GM12878 (cell line): ENCODE data around the gene WDR93. TPM values are rescaled to one million over a fixed set of nuclear protein-coding genes. Genes with fewer than 3 reads are reported as not detected.

ENCODE experiments used
- ATAC-seq: fragments of 200-7000 bp; cut with Tn5 transposase; 3 replicates; pipeline ENCODE4 v1.9.1; 2020; ENCODE audit warnings: mild to moderate bottlenecking, moderate library complexity
- BruUV-seq: library from RNA; stranded (reverse); fragments of 400-500 nt; replicated peaks from 2 replicates; lab custom pipeline; 2021; lab: Mats Ljungman, UMichigan
- CTCF ChIA-PET: fragments of 300-600 bp; sonication (Branson Sonifier 250); formaldehyde crosslinking; extraction: SDS; loops from one replicate; lab custom pipeline; 2021; ENCODE audit warnings: inconsistent platforms; lab: Yijun Ruan, JAX
- POLR2A ChIA-PET: fragments of 350-600 bp; formaldehyde crosslinking; extraction: SDS; loops from one replicate; lab custom pipeline; 2021; ENCODE audit warnings: inconsistent platforms; lab: Charles Lee
- RAD21 ChIA-PET: fragments of 300-600 bp; sonication (Branson Sonifier 250); formaldehyde crosslinking; loops from one replicate; lab custom pipeline; 2023; ENCODE audit warnings: antibody characterized with exemption; ENCODE audit not compliant: unreplicated experiment; lab: Charles Lee
- SMC1A ChIA-PET: fragments of 300-600 bp; sonication (Branson Sonifier 250); formaldehyde crosslinking; loops from one replicate; lab custom pipeline; 2023; ENCODE audit not compliant: unreplicated experiment, uncharacterized antibody; lab: Charles Lee
- DNase-seq: peaks from one replicate; pipeline ENCODE4 v3.0.0-alpha.2; 2011; ENCODE audit warnings: low read depth, low spot score
- FAIRE-seq: peaks from 3 replicates; lab custom pipeline; 2011; peaks lifted over from hg19 to GRCh38; lab: Jason Lieb, UNC
- H2AFZ ChIP-seq: 2 replicates; pipeline ENCODE4 v1.6.0; 2011; ENCODE audit warnings: low read depth, low read length, control low read depth; ENCODE audit not compliant: control insufficient read depth
- H3K27ac ChIP-seq: 2 replicates; pipeline ENCODE4 v1.5.1; 2011; ENCODE audit warnings: control low read depth; ENCODE audit not compliant: control insufficient read depth, insufficient read depth
- H3K27me3 ChIP-seq, 2 experiments: replicated peaks in 1 of 2; 2 replicates each; pipeline versions ENCODE4 v1.6.0 to v1.6.1; 2011; ENCODE audit warnings: low read length in 1 of 2; ENCODE audit not compliant: control insufficient read depth in 2 of 2, insufficient read depth in 2 of 2
- H3K36me3 ChIP-seq, 2 experiments: 2 replicates each; pipeline ENCODE4 v1.5.1; 2011; ENCODE audit warnings: low read length in 1 of 2; ENCODE audit not compliant: control insufficient read depth in 2 of 2, insufficient read depth in 2 of 2
- H3K4me1 ChIP-seq: 2 replicates; pipeline ENCODE4 v1.6.1; 2011; ENCODE audit warnings: mild to moderate bottlenecking, low read length, moderate library complexity, mixed read lengths; ENCODE audit not compliant: control insufficient read depth, insufficient read depth
- H3K4me2 ChIP-seq: 2 replicates; pipeline ENCODE4 v1.6.0; 2011; ENCODE audit warnings: control low read depth; ENCODE audit not compliant: control insufficient read depth, insufficient read depth
- H3K4me3 ChIP-seq: fragments of 200-600 bp; sonication (generic); 2 replicates; pipeline ENCODE4 v1.5.1; 2016
- H3K79me2 ChIP-seq: 2 replicates; pipeline ENCODE4 v1.6.0; 2011; ENCODE audit warnings: low read length; ENCODE audit not compliant: control insufficient read depth, insufficient read depth
- H3K9ac ChIP-seq: 2 replicates; pipeline ENCODE4 v1.8.0; 2011; ENCODE audit warnings: low read length, control low read depth, mixed read lengths; ENCODE audit not compliant: control insufficient read depth, insufficient read depth
- H3K9me3 ChIP-seq: replicated peaks from 3 replicates; pipeline ENCODE4 v1.5.1; 2011; ENCODE audit warnings: mild to moderate bottlenecking, low read length; ENCODE audit not compliant: control insufficient read depth, insufficient read depth
- H4K20me1 ChIP-seq: 2 replicates; pipeline ENCODE4 v1.6.0; 2011; ENCODE audit not compliant: control insufficient read depth, insufficient read depth
- BHLHE40 ChIP-seq, 2 experiments: fragments of 450-650 bp in 1 of 2; IDR thresholded peaks; 2 replicates each; pipeline ENCODE4 v1.6.1; 2011 to 2017; ENCODE audit warnings: low read depth in 2 of 2, borderline replicate concordance in 1 of 2, improper control_type of control experiment in 1 of 2, low read length in 1 of 2, mild to moderate bottlenecking in 1 of 2
- CEBPB ChIP-seq, 2 experiments: fragments of 150-350 bp in 1 of 2; IDR thresholded peaks; 2 replicates each; pipeline ENCODE4 v1.6.1; 2012 to 2014; ENCODE audit warnings: low read depth in 2 of 2, low read length in 2 of 2, borderline replicate concordance in 1 of 2, inconsistent platforms in 1 of 2
- CREM ChIP-seq: IDR thresholded peaks from 2 replicates; pipeline ENCODE4 v1.6.1; 2014; ENCODE audit warnings: antibody characterized with exemption, low read depth
- ESRRA ChIP-seq: IDR thresholded peaks from 2 replicates; pipeline ENCODE4 v1.6.1; 2012; ENCODE audit warnings: mild to moderate bottlenecking, low read length, improper control_type of control experiment
- KDM1A ChIP-seq: fragments of 200-600 bp; sonication (generic); IDR thresholded peaks from 2 replicates; pipeline ENCODE4 v1.6.1; 2016; ENCODE audit warnings: borderline replicate concordance
- NBN ChIP-seq: fragments of 450-650 bp; IDR thresholded peaks from 2 replicates; pipeline ENCODE4 v1.6.1; 2016
- POLR2AphosphoS5 ChIP-seq: IDR thresholded peaks from 2 replicates; pipeline ENCODE4 v1.6.1; 2011; ENCODE audit warnings: mild to moderate bottlenecking, low read length, inconsistent platforms
- RAD21 ChIP-seq: IDR thresholded peaks from 2 replicates; pipeline ENCODE4 v1.6.1; 2011; ENCODE audit warnings: mild to moderate bottlenecking, low read depth, low read length, moderate library complexity; ENCODE audit not compliant: insufficient read depth
- RB1 ChIP-seq: fragments of 450-650 bp; formaldehyde crosslinking; IDR thresholded peaks from 2 replicates; pipeline ENCODE4 v1.6.1; 2017; ENCODE audit warnings: mild to moderate bottlenecking, borderline replicate concordance
- RFX5 ChIP-seq: IDR thresholded peaks from 2 replicates; pipeline ENCODE4 v1.6.1; 2011; ENCODE audit warnings: low read depth, low read length, improper control_type of control experiment
- SP1 ChIP-seq: IDR thresholded peaks from one replicate; pipeline ENCODE4 v1.6.1; 2011; ENCODE audit warnings: low read depth, low read length
- TBL1XR1 ChIP-seq: IDR thresholded peaks from 2 replicates; pipeline ENCODE4 v1.6.1; 2012; ENCODE audit warnings: low read depth, low read length, improper control_type of control experiment
- TCF3 ChIP-seq: IDR thresholded peaks from 2 replicates; pipeline ENCODE4 v1.6.1; 2012; ENCODE audit warnings: low read depth, mild to moderate bottlenecking, low read length, borderline replicate concordance; ENCODE audit not compliant: insufficient read depth
- YY1 ChIP-seq: IDR thresholded peaks from 2 replicates; pipeline ENCODE4 v1.6.1; 2011; ENCODE audit warnings: low read depth, mild to moderate bottlenecking, low read length
- WGBS: methylation state at CpG from one replicate; pipeline ENCODE4 v1.1.6; 2016; ENCODE audit warnings: low lambda C conversion rate; ENCODE audit not compliant: insufficient replicate concordance, insufficient coverage; ENCODE audit errors: missing lambda C conversion rate; 5-methylcytosine and 5-hydroxymethylcytosine counted together
- in situ Hi-C: fragments of 300-500 bp; cut with MboI; formaldehyde crosslinking; loops from 9 replicates; pipeline ENCODE4 v1.14.3; 2018; ENCODE audit warnings: mixed read lengths
- intact Hi-C: fragments of 100-400 bp; cut with micrococcal nuclease; formaldehyde crosslinking; loops from one replicate; pipeline ENCODE4 v1.14.2; 2022; ENCODE audit not compliant: unreplicated experiment
- polyA plus RNA-seq, 11 experiments: library from polyadenylated mRNA; depleted of rRNA in 4 of 11; unstranded in 6 of 11; stranded (reverse) in 5 of 11; fragments of >200 nt; fragmentation: Nextera tagmentation in 4 of 11; fragmentation: Illumina TruSeq in 1 of 11; extraction: Ambion mirVana in 4 of 11; extraction: Trizol in 1 of 11; gene quantifications; 1 replicate in 1 of 11; 2 replicates in 10 of 11; pipeline versions ENCODE4 v1.2.1 to v1.2.3, GENCODE V29; 2011 to 2016; ENCODE audit warnings: inconsistent platforms in 2 of 11, missing spikeins in 2 of 11, low read depth in 1 of 11
- total RNA-seq, 4 experiments: library from RNA; depleted of rRNA in 3 of 4; stranded (reverse); fragments of >200 nt in 3 of 4; fragmentation: Illumina TruSeq in 1 of 4; extraction: Trizol in 1 of 4; gene quantifications; 2 replicates each; pipeline versions ENCODE4 v1.2.1 to v1.2.3, GENCODE V29; 2013 to 2021
- TF ChIP-seq, protein P1 (sequence below): IDR thresholded peaks from 2 replicates; pipeline ENCODE4 v1.6.1; 2011; ENCODE audit warnings: low read depth, low read length, improper control_type of control experiment, borderline replicate concordance
- TF ChIP-seq, protein P2 (sequence below): fragments of 150-350 bp; IDR thresholded peaks from 2 replicates; pipeline ENCODE4 v1.6.1; 2016; ENCODE audit warnings: low read depth, low read length
- TF ChIP-seq, protein P3 (sequence below): IDR thresholded peaks from 2 replicates; pipeline ENCODE4 v1.6.1; 2012; ENCODE audit warnings: mild to moderate bottlenecking, low read depth, low read length

WDR93 gene
- total and polyA plus RNA-seq, 10 of the 15 experiments (the other 5 are each of a cell fraction or from before 2014, with no cell fraction given): not detected

DNA sequence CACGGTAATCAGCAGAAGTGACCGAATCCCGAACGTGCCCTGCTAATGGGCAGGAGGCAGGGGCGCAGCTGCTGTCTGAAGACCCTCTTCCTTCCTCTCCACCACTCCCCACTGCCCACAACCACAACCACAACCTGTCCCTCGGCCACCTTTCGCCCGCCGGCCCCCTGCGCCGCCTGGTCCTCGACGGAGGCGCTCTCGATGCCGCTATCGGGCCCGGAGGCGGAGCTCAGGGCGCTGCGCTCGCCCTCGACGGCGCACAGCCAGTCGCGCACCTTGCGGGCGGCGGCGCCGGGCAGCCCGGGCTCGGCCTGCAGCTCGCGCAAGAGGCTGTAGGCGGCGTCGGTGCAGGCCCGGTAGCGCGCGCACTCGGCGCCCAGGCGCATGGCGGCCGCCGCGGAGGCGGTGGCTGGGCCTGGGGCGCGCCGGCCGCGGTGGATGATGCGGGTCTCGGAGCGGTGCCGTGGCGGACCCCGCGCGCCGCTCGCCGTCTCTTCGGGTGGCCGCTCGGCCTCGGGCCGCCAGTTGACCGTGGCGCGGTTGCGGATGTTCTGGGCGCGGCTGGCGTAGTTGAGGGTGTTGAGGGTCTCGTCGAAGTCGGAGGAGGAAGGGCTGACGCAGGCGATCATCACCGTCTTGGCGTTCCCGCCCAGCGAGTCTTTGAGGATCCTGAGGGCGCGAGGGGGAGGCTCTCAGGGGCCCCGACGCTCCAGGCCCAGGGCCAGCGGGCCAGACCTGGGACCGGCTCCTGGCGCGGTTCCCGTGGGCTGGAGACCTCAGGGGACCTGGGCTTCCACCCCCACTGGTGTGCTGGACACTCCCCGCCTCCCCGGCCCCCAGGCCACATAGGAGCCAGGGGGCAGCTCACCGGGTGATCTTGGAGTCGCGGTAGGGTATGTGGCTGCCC is 42.3 kb upstream of the WDR93 start:
- Histone ChIP-seq H3K79me2 (no peaks in the 10 kb centered on the region), H3K4me3 (no peak overlapping the region), H3K27ac (no peak overlapping the region), H2AFZ (no peak overlapping the region), H3K36me3 (no peaks in the 10 kb centered on the region), H4K20me1 (no peaks in the 10 kb centered on the region), H3K4me1 (no peaks in the 10 kb centered on the region), H3K4me2 (no peak overlapping the region), H3K9me3 (no peaks in the 10 kb centered on the region), H3K27me3 (no peaks in the 10 kb centered on the region), H3K9ac (no peak overlapping the region)
- intact Hi-C loops (no loop called here), in situ Hi-C loops (no loop called here)
- POLR2A ChIA-PET: no interaction called here
- ATAC-seq (no peak), FAIRE-seq (no peak), DNase-seq (no peak)
- BruUV-seq: no TSS peak
- RAD21 ChIA-PET: no interaction called here
- CTCF ChIA-PET: interaction anchor here (0.8 to 1.1 kb wide), 3 partner anchors 9 to 24 kb away, joined by 3 to 4 read pairs (median 4); no protein-coding TSS in a partner anchor
- 90% methylated on average over 66 of the region's 102 CpGs for WGBS
- SMC1A ChIA-PET: no interaction called here
- no peak for TF ChIP-seq CREM
- TF ChIP-seq, protein P1, sequence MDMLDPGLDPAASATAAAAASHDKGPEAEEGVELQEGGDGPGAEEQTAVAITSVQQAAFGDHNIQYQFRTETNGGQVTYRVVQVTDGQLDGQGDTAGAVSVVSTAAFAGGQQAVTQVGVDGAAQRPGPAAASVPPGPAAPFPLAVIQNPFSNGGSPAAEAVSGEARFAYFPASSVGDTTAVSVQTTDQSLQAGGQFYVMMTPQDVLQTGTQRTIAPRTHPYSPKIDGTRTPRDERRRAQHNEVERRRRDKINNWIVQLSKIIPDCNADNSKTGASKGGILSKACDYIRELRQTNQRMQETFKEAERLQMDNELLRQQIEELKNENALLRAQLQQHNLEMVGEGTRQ: no peak
- no peak for TF ChIP-seq SP1
- no peak for TF ChIP-seq TCF3
- TF ChIP-seq ESRRA: no peak
- TF ChIP-seq, protein P2, sequence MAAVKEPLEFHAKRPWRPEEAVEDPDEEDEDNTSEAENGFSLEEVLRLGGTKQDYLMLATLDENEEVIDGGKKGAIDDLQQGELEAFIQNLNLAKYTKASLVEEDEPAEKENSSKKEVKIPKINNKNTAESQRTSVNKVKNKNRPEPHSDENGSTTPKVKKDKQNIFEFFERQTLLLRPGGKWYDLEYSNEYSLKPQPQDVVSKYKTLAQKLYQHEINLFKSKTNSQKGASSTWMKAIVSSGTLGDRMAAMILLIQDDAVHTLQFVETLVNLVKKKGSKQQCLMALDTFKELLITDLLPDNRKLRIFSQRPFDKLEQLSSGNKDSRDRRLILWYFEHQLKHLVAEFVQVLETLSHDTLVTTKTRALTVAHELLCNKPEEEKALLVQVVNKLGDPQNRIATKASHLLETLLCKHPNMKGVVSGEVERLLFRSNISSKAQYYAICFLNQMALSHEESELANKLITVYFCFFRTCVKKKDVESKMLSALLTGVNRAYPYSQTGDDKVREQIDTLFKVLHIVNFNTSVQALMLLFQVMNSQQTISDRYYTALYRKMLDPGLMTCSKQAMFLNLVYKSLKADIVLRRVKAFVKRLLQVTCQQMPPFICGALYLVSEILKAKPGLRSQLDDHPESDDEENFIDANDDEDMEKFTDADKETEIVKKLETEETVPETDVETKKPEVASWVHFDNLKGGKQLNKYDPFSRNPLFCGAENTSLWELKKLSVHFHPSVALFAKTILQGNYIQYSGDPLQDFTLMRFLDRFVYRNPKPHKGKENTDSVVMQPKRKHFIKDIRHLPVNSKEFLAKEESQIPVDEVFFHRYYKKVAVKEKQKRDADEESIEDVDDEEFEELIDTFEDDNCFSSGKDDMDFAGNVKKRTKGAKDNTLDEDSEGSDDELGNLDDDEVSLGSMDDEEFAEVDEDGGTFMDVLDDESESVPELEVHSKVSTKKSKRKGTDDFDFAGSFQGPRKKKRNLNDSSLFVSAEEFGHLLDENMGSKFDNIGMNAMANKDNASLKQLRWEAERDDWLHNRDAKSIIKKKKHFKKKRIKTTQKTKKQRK: no peak
- no peak for TF ChIP-seq NBN
- no peak for TF ChIP-seq CEBPB (IDR thresholded peaks at IDR 0.05; ENCODE audit: borderline replicate concordance in 1 of 2, low read depth in 2 of 2, low read length in 2 of 2)
- TF ChIP-seq BHLHE40 (IDR thresholded peaks at IDR 0.05; ENCODE audit: borderline replicate concordance in 1 of 2, low read depth in 2 of 2, low read length in 1 of 2): no peak
- no peak for TF ChIP-seq YY1
- no peak for TF ChIP-seq KDM1A
- no peak for TF ChIP-seq TBL1XR1
- no peak for TF ChIP-seq RAD21
- TF ChIP-seq RFX5: no peak
- no peak for TF ChIP-seq POLR2AphosphoS5
- TF ChIP-seq RB1: no peak
- TF ChIP-seq, protein P3, sequence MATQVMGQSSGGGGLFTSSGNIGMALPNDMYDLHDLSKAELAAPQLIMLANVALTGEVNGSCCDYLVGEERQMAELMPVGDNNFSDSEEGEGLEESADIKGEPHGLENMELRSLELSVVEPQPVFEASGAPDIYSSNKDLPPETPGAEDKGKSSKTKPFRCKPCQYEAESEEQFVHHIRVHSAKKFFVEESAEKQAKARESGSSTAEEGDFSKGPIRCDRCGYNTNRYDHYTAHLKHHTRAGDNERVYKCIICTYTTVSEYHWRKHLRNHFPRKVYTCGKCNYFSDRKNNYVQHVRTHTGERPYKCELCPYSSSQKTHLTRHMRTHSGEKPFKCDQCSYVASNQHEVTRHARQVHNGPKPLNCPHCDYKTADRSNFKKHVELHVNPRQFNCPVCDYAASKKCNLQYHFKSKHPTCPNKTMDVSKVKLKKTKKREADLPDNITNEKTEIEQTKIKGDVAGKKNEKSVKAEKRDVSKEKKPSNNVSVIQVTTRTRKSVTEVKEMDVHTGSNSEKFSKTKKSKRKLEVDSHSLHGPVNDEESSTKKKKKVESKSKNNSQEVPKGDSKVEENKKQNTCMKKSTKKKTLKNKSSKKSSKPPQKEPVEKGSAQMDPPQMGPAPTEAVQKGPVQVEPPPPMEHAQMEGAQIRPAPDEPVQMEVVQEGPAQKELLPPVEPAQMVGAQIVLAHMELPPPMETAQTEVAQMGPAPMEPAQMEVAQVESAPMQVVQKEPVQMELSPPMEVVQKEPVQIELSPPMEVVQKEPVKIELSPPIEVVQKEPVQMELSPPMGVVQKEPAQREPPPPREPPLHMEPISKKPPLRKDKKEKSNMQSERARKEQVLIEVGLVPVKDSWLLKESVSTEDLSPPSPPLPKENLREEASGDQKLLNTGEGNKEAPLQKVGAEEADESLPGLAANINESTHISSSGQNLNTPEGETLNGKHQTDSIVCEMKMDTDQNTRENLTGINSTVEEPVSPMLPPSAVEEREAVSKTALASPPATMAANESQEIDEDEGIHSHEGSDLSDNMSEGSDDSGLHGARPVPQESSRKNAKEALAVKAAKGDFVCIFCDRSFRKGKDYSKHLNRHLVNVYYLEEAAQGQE: no peak
